Subcutaneous adipose tissue (tissue), 4 donors: ENCODE data around the gene SLC5A12. TPM values are rescaled to one million over a fixed set of nuclear protein-coding genes. Genes with fewer than 3 reads are reported as not detected.

Experiments
- CTCF ChIP-seq: fragments of 450-650 bp; IDR thresholded peaks from one replicate; pipeline ENCODE4 v1.5.1; 2016; ENCODE audit warnings: low read depth, mild to moderate bottlenecking, control low read depth, antibody characterized with exemption, moderate library complexity
- total RNA-seq, 4 donors: library from RNA; depleted of rRNA; stranded (reverse); fragments of >200 nt; gene quantifications; one replicate each; pipeline ENCODE4 v1.1.0, GENCODE V29; 2016

The SLC5A12 gene
- total RNA-seq, 4 donors from 2014 or later = not detected

- no peak for TF ChIP-seq CTCF
Observed at GRCh38 chr11:26706181-26706580, 15.7 kb downstream of the SLC5A12 start.

- TF ChIP-seq CTCF = no peak
Observed at GRCh38 chr11:26704249-26704648, 17.6 kb downstream of the SLC5A12 start.

GRCh38 chr11:26703411-26704191, 18.3 kb downstream of the SLC5A12 start:
- no peak for TF ChIP-seq CTCF

GRCh38 chr11:26702406-26702805, 19.5 kb downstream of the SLC5A12 start:
- no peak for TF ChIP-seq CTCF

- no peak for TF ChIP-seq CTCF
Observed at GRCh38 chr11:26700574-26701235, 21.2 kb downstream of the SLC5A12 start.

- no peak for TF ChIP-seq CTCF
Observed at GRCh38 chr11:26698224-26698623, 23.6 kb downstream of the SLC5A12 start.

GRCh38 chr11:26696330-26696729, 25.5 kb downstream of the SLC5A12 start:
- no peak for TF ChIP-seq CTCF
